MM.1S (cell line): ENCODE data around the gene CD6.

Experiments used
- DNase-seq: peaks from one replicate; pipeline ENCODE4 v3.0.0-alpha.2; 2015
- H2AFZ ChIP-seq: fragments of 300-600 bp; sonication (generic); 2 replicates; pipeline ENCODE4 v1.6.0; 2016; ENCODE audit warnings: antibody characterized with exemption, low read length
- H3F3A ChIP-seq: fragments of 300-600 bp; sonication (generic); 2 replicates; pipeline ENCODE4 v1.6.1; 2016; ENCODE audit warnings: mild to moderate bottlenecking, antibody characterized with exemption, low read length, moderate library complexity, mixed read lengths; ENCODE audit not compliant: insufficient read depth
- H3K27ac ChIP-seq: fragments of 300-600 bp; sonication (generic); 2 replicates; pipeline ENCODE4 v1.5.1; 2016; ENCODE audit warnings: mild to moderate bottlenecking, low read length
- H3K27me3 ChIP-seq: fragments of 300-600 bp; sonication (generic); replicated peaks from 2 replicates; pipeline ENCODE4 v1.6.0; 2016; ENCODE audit warnings: low read length; ENCODE audit not compliant: insufficient read depth
- H3K36me3 ChIP-seq: fragments of 300-600 bp; sonication (generic); replicated peaks from 2 replicates; pipeline ENCODE4 v1.6.1; 2016; ENCODE audit warnings: mild to moderate bottlenecking, low read length, mixed read lengths; ENCODE audit not compliant: insufficient read depth
- H3K4me1 ChIP-seq: fragments of 300-600 bp; sonication (generic); 2 replicates; pipeline ENCODE4 v1.6.1; 2016; ENCODE audit warnings: low read length, mixed read lengths
- H3K4me2 ChIP-seq: fragments of 300-600 bp; sonication (generic); 2 replicates; pipeline ENCODE4 v1.6.0; 2016; ENCODE audit warnings: low read depth, low read length
- H3K4me3 ChIP-seq: fragments of 300-600 bp; sonication (generic); 2 replicates; pipeline ENCODE4 v1.5.1; 2016; ENCODE audit warnings: low read length, mixed read lengths
- H3K79me2 ChIP-seq: fragments of 300-600 bp; sonication (generic); 2 replicates; pipeline ENCODE4 v1.6.1; 2016; ENCODE audit warnings: mixed run types, low read length, mixed read lengths
- H3K9ac ChIP-seq: fragments of 300-600 bp; sonication (generic); 2 replicates; pipeline ENCODE4 v1.6.1; 2016; ENCODE audit warnings: low read length, mixed read lengths
- H3K9me2 ChIP-seq: fragments of 300-600 bp; sonication (generic); replicated peaks from 2 replicates; pipeline ENCODE4 v1.6.1; 2016; ENCODE audit warnings: mild to moderate bottlenecking, low read length, mixed read lengths; ENCODE audit not compliant: insufficient read depth
- H3K9me3 ChIP-seq: fragments of 300-600 bp; sonication (generic); replicated peaks from 2 replicates; pipeline ENCODE4 v1.6.1; 2016; ENCODE audit warnings: mild to moderate bottlenecking, low read length, mixed read lengths; ENCODE audit not compliant: insufficient read depth
- H4K20me1 ChIP-seq: fragments of 300-600 bp; sonication (generic); 2 replicates; pipeline ENCODE4 v1.6.1; 2016; ENCODE audit warnings: mild to moderate bottlenecking, low read length, moderate library complexity, mixed read lengths; ENCODE audit not compliant: insufficient read depth
- CTCF ChIP-seq: fragments of 300-600 bp; sonication (generic); IDR thresholded peaks from 2 replicates; pipeline ENCODE4 v1.5.1; 2016; ENCODE audit warnings: antibody characterized with exemption, low read length, mixed read lengths
- EZH2 ChIP-seq: fragments of 300-600 bp; sonication (generic); optimal IDR thresholded peaks from 2 replicates; pipeline ENCODE3; 2017; ENCODE audit warnings: low read depth, mild to moderate bottlenecking, antibody characterized with exemption, low read length, mixed read lengths
- EZH2phosphoT487 ChIP-seq: fragments of 300-600 bp; sonication (generic); IDR thresholded peaks from 2 replicates; pipeline ENCODE4 v1.6.1; 2018; ENCODE audit warnings: antibody characterized with exemption, low read length

Gene CD6

GRCh38 chr11:60987577-60988277, 16.2 kb downstream of the CD6 start:
- Histone ChIP-seq H3K4me3 (no peak overlapping the region), H3F3A (peaks cover 4% of the 10 kb centered on the region; the same call in 1 of the 2 replicates), H4K20me1 (no peaks in the 10 kb centered on the region), H3K9me3 (no peaks in the 10 kb centered on the region), H3K27ac (no peak overlapping the region), H3K9ac (no peak overlapping the region), H3K27me3 (no peaks in the 10 kb centered on the region), H3K4me1 (peaks cover 9% of the 10 kb centered on the region), H3K79me2 (no peaks in the 10 kb centered on the region), H3K36me3 (no peaks in the 10 kb centered on the region), H2AFZ (no peak overlapping the region), H3K4me2 (no peak overlapping the region), H3K9me2 (no peaks in the 10 kb centered on the region)
- DNase-seq, result no peak
- no peak for TF ChIP-seq CTCF
- no peak for TF ChIP-seq EZH2
- no peak for TF ChIP-seq EZH2phosphoT487

- H3K36me3 ChIP-seq, result no peaks in the 10 kb centered on the region
- H4K20me1 ChIP-seq, result no peaks in the 10 kb centered on the region
- no peaks in the 10 kb centered on the region for H3K9me3 ChIP-seq
- no peak overlapping the region for H3K4me2 ChIP-seq
- H3K9me2 ChIP-seq, result no peaks in the 10 kb centered on the region
- TF ChIP-seq CTCF (no peak), EZH2phosphoT487 (no peak), EZH2 (no peak)
- no peak overlapping the region for H3K4me3 ChIP-seq
- H2AFZ ChIP-seq, result no peak overlapping the region
- H3K27me3 ChIP-seq, result no peaks in the 10 kb centered on the region
- no peak overlapping the region for H3K9ac ChIP-seq
- no peak for DNase-seq
- no peaks in the 10 kb centered on the region for H3K79me2 ChIP-seq
- H3K27ac ChIP-seq, result no peak overlapping the region
- H3F3A ChIP-seq, result peaks cover 4% of the 10 kb centered on the region; the same call in 1 of the 2 replicates
- peaks cover 9% of the 10 kb centered on the region for H3K4me1 ChIP-seq
Observed at GRCh38 chr11:60988658-60989057, 17.2 kb downstream of the CD6 start.

- Histone ChIP-seq H3K79me2 (no peaks in the 10 kb centered on the region), H3K4me2 (no peak overlapping the region), H3F3A (peaks cover 4% of the 10 kb centered on the region; the same call in 1 of the 2 replicates), H2AFZ (no peak overlapping the region), H3K4me1 (peaks cover 9% of the 10 kb centered on the region), H3K36me3 (no peaks in the 10 kb centered on the region), H3K9me3 (no peaks in the 10 kb centered on the region), H3K27ac (no peak overlapping the region), H3K9me2 (no peaks in the 10 kb centered on the region), H3K27me3 (no peaks in the 10 kb centered on the region), H3K4me3 (no peak overlapping the region), H3K9ac (no peak overlapping the region), H4K20me1 (no peaks in the 10 kb centered on the region)
- TF ChIP-seq EZH2phosphoT487, result no peak
- no peak for TF ChIP-seq CTCF
- no peak for TF ChIP-seq EZH2
- no peak for DNase-seq
Observed at GRCh38 chr11:60989093-60989650, 17.7 kb downstream of the CD6 start.
